K562 (cell line): ENCODE results near the gene TXNRD1. TPM values are rescaled to one million over a fixed set of nuclear protein-coding genes. Genes with fewer than 3 reads are reported as not detected.
A peak's percentile ranks its signal among the peaks of the same experiment; 100 is the strongest.

Experiments used
- CAMTA2 ChIP-seq: fragments of 250-450 bp; sonication (Bioruptor Pico); conservative IDR thresholded peaks from 2 replicates; pipeline ENCODE4 v1.5.1; 2022
- CBX2 ChIP-seq: fragments of 200-600 bp; sonication (generic); IDR thresholded peaks from one replicate; pipeline ENCODE4 v1.6.1; 2012; ENCODE audit warnings: mild to moderate bottlenecking, low read length, inconsistent platforms; ENCODE audit not compliant: insufficient read depth, poor library complexity, severe bottlenecking
- CHD1 ChIP-seq: fragments of 200-600 bp; sonication (generic); IDR thresholded peaks from one replicate; pipeline ENCODE4 v1.6.1; 2012; ENCODE audit warnings: mild to moderate bottlenecking, moderate library complexity, low read length, inconsistent platforms
- ETV6 ChIP-seq, 3 experiments: fragments of 150-350 bp in 1 of 3; sonication (generic) in 1 of 3; formaldehyde crosslinking in 1 of 3; IDR thresholded peaks; 2 replicates each; pipeline versions ENCODE4 v1.6.1 to v1.8.0; 2014 to 2022; ENCODE audit warnings: borderline replicate concordance in 2 of 3, low read depth in 2 of 3, antibody characterized with exemption in 1 of 3, low read length in 1 of 3, mild to moderate bottlenecking in 1 of 3, missing genetic modification reagents in 1 of 3
- HLTF ChIP-seq: fragments of 450-650 bp; IDR thresholded peaks from 2 replicates; pipeline ENCODE4 v1.6.1; 2016
- IFI16 ChIP-seq: fragments of 250-450 bp; sonication (Bioruptor Pico); IDR thresholded peaks from 2 replicates; pipeline ENCODE4 v2.1.2; 2022; ENCODE audit warnings: mild to moderate bottlenecking, inconsistent platforms
- L3MBTL2 ChIP-seq: fragments of 450-650 bp; IDR thresholded peaks from 2 replicates; pipeline ENCODE4 v1.6.1; 2016; ENCODE audit warnings: mild to moderate bottlenecking, moderate library complexity
- MCM2 ChIP-seq: fragments of 450-650 bp; IDR thresholded peaks from 2 replicates; pipeline ENCODE4 v1.6.1; 2017; ENCODE audit warnings: low read depth, mild to moderate bottlenecking
- MYNN ChIP-seq, 2 experiments: sonication (generic); formaldehyde crosslinking in 1 of 2; IDR thresholded peaks; 2 replicates each; pipeline versions ENCODE4 v1.5.0 to v1.6.1; 2016 to 2020; ENCODE audit warnings: antibody characterized with exemption in 1 of 2, missing genetic modification reagents in 1 of 2
- NFIX ChIP-seq: fragments of 250-450 bp; sonication (Bioruptor Pico); IDR thresholded peaks from 2 replicates; pipeline ENCODE4 v1.4.0; 2020; ENCODE audit warnings: low read depth, mild to moderate bottlenecking, moderate library complexity
- NRF1 ChIP-seq, 2 experiments: fragments of 450-650 bp; IDR thresholded peaks in 1 of 2; conservative IDR thresholded peaks in 1 of 2; 2 replicates each; pipeline ENCODE4 v1.6.1; 2014; ENCODE audit warnings: mild to moderate bottlenecking in 2 of 2
- RBM14 ChIP-seq: fragments of 200-400 bp; formaldehyde crosslinking; IDR thresholded peaks from 2 replicates; pipeline ENCODE4 v1.6.1; 2018; ENCODE audit warnings: low read depth, mild to moderate bottlenecking, low read length, moderate library complexity, borderline replicate concordance; ENCODE audit not compliant: insufficient read depth
- ZNF140 ChIP-seq: fragments of 250-450 bp; sonication (Bioruptor Pico); IDR thresholded peaks from 2 replicates; pipeline ENCODE4 v1.8.0; 2021; ENCODE audit warnings: moderate library complexity, mild to moderate bottlenecking, inconsistent platforms
- ZNF253 ChIP-seq: fragments of 250-450 bp; sonication (Bioruptor Pico); conservative IDR thresholded peaks from 2 replicates; pipeline ENCODE4 v1.6.1; 2021; ENCODE audit warnings: mild to moderate bottlenecking
- ZNF311 ChIP-seq: fragments of 250-450 bp; sonication (Bioruptor Pico); IDR thresholded peaks from 2 replicates; pipeline ENCODE4 v1.4.0; 2020; ENCODE audit warnings: mild to moderate bottlenecking, moderate library complexity
- ZNF766 ChIP-seq: fragments of 200-800 bp; sonication (Bioruptor generic); conservative IDR thresholded peaks from 2 replicates; pipeline ENCODE4 v1.6.1; 2016; ENCODE audit warnings: missing genetic modification characterization, missing compliant biosample characterization
- polyA plus RNA-seq, 8 experiments: library from polyadenylated mRNA; depleted of rRNA in 4 of 8; stranded (reverse) in 5 of 8; unstranded in 3 of 8; fragments of >200 nt; fragmentation: Nextera tagmentation in 2 of 8; fragmentation: Illumina TruSeq in 1 of 8; extraction: Ambion mirVana in 2 of 8; extraction: Trizol in 1 of 8; gene quantifications; 2 replicates each; pipeline versions ENCODE4 v1.2.1 to v1.2.3, GENCODE V29; 2011 to 2014; ENCODE audit warnings: inconsistent platforms in 1 of 8, missing spikeins in 1 of 8
- total RNA-seq, 7 experiments: library from RNA; depleted of rRNA in 6 of 7; stranded (reverse); fragments of >200 nt in 6 of 7; fragmentation: Illumina TruSeq in 2 of 7; extraction: Trizol in 2 of 7; gene quantifications; 2 replicates each; pipeline versions ENCODE4 v1.2.1 to v1.2.3, GENCODE V29; 2011 to 2021; ENCODE audit warnings: low replicate concordance in 1 of 7
- TF ChIP-seq, protein P1 (sequence below): fragments of 450-650 bp; IDR thresholded peaks from 2 replicates; pipeline ENCODE4 v1.6.1; 2018; ENCODE audit not compliant: partially characterized antibody
- TF ChIP-seq, protein P2 (sequence below): fragments of 450-650 bp; formaldehyde crosslinking; IDR thresholded peaks from 2 replicates; pipeline ENCODE4 v1.4.0; 2022; ENCODE audit warnings: missing genetic modification characterization
- TF ChIP-seq, protein P3 (sequence below): fragments of 450-650 bp; IDR thresholded peaks from 2 replicates; pipeline ENCODE4 v1.7.1; 2018; ENCODE audit warnings: mild to moderate bottlenecking, low read depth; ENCODE audit not compliant: partially characterized antibody

Gene TXNRD1
- total and polyA plus RNA-seq, 9 of the 15 experiments (the other 6 are each of a cell fraction or from before 2014, with no cell fraction given): 107 to 189 (median 146) TPM

DNA sequence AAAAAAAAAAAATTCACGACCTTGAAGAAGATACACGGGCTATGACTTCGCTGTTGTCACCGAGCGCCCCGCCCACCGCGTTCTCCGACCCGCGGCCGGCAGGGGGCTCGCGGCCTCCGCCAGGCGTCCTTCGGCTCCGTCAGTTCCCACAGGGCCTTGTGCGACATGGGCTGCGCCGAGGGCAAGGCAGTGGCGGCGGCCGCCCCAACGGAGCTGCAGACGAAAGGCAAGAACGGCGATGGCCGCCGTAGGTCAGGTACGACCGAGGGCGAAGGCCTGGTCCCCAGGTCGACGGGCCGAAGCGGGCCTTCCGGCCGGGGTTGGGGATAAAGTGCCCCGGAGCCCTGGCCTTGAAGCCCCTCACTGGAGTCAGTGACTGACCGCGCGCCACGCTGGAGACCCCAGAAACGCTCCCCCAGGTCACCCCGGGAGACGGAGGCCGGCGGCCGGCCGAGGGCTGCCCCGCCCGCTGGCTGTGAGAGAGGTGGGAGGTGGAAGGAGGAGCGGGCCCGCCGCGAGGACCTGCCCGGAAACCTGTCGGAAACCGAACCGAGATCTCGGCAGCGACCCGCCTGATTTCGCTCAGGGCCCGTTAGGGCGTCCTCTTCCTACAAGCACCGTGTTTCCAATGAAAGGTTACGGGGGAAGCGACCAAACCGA is at the start of gene TXNRD1 (continued):
- TF ChIP-seq NFIX (no peak), ZNF140 (CRISPR knock-in tag) (no peak), MYNN (IDR thresholded peaks at IDR 0.05) (no peak), MYNN (CRISPR knock-in tag; IDR thresholded peaks at IDR 0.05) (no peak), ZNF311 (CRISPR knock-in tag) (no peak), HLTF (no peak), CHD1 (no peak), L3MBTL2 (peak; percentile 91), ETV6 (IDR thresholded peaks at IDR 0.05; ENCODE audit: borderline replicate concordance in 1 of 2, low read depth in 2 of 2, low read length in 1 of 2) (no peak), ETV6 (CRISPR knock-in tag; IDR thresholded peaks at IDR 0.05; ENCODE audit: borderline replicate concordance) (no peak), CAMTA2 (CRISPR knock-in tag) (no peak), MCM2 (no peak), NRF1 (conservative IDR thresholded peaks at IDR 0.05 in 1 of 2, IDR thresholded peaks at IDR 0.05 in 1 of 2) (peak; percentile 17 to 33; a peak in 1 of 4 replicates), ZNF253 (CRISPR knock-in tag) (no peak), IFI16 (no peak), RBM14 (no peak), CBX2 (no peak), ZNF766 (CRISPR knock-in tag) (0 out of 2 replicates have a peak, but pooled peaks have one; percentile 16)
- TF ChIP-seq, protein P1, sequence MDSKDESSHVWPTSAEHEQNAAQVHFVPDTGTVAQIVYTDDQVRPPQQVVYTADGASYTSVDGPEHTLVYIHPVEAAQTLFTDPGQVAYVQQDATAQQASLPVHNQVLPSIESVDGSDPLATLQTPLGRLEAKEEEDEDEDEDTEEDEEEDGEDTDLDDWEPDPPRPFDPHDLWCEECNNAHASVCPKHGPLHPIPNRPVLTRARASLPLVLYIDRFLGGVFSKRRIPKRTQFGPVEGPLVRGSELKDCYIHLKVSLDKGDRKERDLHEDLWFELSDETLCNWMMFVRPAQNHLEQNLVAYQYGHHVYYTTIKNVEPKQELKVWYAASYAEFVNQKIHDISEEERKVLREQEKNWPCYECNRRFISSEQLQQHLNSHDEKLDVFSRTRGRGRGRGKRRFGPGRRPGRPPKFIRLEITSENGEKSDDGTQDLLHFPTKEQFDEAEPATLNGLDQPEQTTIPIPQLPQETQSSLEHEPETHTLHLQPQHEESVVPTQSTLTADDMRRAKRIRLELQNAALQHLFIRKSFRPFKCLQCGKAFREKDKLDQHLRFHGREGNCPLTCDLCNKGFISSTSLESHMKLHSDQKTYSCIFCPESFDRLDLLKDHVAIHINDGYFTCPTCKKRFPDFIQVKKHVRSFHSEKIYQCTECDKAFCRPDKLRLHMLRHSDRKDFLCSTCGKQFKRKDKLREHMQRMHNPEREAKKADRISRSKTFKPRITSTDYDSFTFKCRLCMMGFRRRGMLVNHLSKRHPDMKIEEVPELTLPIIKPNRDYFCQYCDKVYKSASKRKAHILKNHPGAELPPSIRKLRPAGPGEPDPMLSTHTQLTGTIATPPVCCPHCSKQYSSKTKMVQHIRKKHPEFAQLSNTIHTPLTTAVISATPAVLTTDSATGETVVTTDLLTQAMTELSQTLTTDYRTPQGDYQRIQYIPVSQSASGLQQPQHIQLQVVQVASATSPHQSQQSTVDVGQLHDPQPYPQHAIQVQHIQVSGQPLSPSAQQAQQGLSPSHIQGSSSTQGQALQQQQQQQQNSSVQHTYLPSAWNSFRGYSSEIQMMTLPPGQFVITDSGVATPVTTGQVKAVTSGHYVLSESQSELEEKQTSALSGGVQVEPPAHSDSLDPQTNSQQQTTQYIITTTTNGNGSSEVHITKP: peak; percentile 50
- TF ChIP-seq, protein P2, sequence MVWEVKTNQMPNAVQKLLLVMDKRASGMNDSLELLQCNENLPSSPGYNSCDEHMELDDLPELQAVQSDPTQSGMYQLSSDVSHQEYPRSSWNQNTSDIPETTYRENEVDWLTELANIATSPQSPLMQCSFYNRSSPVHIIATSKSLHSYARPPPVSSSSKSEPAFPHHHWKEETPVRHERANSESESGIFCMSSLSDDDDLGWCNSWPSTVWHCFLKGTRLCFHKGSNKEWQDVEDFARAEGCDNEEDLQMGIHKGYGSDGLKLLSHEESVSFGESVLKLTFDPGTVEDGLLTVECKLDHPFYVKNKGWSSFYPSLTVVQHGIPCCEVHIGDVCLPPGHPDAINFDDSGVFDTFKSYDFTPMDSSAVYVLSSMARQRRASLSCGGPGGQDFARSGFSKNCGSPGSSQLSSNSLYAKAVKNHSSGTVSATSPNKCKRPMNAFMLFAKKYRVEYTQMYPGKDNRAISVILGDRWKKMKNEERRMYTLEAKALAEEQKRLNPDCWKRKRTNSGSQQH (CRISPR knock-in tag): no peak
- TF ChIP-seq, protein P3, sequence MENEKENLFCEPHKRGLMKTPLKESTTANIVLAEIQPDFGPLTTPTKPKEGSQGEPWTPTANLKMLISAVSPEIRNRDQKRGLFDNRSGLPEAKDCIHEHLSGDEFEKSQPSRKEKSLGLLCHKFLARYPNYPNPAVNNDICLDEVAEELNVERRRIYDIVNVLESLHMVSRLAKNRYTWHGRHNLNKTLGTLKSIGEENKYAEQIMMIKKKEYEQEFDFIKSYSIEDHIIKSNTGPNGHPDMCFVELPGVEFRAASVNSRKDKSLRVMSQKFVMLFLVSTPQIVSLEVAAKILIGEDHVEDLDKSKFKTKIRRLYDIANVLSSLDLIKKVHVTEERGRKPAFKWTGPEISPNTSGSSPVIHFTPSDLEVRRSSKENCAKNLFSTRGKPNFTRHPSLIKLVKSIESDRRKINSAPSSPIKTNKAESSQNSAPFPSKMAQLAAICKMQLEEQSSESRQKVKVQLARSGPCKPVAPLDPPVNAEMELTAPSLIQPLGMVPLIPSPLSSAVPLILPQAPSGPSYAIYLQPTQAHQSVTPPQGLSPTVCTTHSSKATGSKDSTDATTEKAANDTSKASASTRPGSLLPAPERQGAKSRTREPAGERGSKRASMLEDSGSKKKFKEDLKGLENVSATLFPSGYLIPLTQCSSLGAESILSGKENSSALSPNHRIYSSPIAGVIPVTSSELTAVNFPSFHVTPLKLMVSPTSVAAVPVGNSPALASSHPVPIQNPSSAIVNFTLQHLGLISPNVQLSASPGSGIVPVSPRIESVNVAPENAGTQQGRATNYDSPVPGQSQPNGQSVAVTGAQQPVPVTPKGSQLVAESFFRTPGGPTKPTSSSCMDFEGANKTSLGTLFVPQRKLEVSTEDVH: no peak
